CD14-positive monocyte (primary cell): ENCODE measurements around the gene KIF25. TPM values are rescaled to one million over a fixed set of nuclear protein-coding genes. Genes with fewer than 3 reads are reported as not detected.

ENCODE experiments used
- DNase-seq, 3 donors: peaks; one replicate each; pipeline ENCODE4 v3.0.0-alpha.2; 2011 to 2022
- H2AFZ ChIP-seq: 2 replicates; pipeline ENCODE4 v1.6.0; 2012; ENCODE audit warnings: mild to moderate bottlenecking, low read depth, low read length, inconsistent platforms; ENCODE audit not compliant: insufficient read depth, poor library complexity, severe bottlenecking
- H3K27ac ChIP-seq, 2 donors: 1 replicate in 1 of 2; 2 replicates in 1 of 2; pipeline ENCODE4 v1.5.1; 2012 to 2013; ENCODE audit warnings: low read length in 2 of 2, control low read depth in 1 of 2, inconsistent platforms in 1 of 2, low read depth in 1 of 2, mild to moderate bottlenecking in 1 of 2
- H3K27me3 ChIP-seq, 2 donors: one replicate each; pipeline versions ENCODE4 v1.6.0 to v1.6.1; 2011 to 2013; ENCODE audit warnings: low read length in 2 of 2; ENCODE audit not compliant: control insufficient read depth in 2 of 2, insufficient read depth in 2 of 2
- H3K36me3 ChIP-seq, 2 donors: replicated peaks in 1 of 2; 1 replicate in 1 of 2; 2 replicates in 1 of 2; pipeline versions ENCODE4 v1.5.1 to v1.6.1; 2012 to 2013; ENCODE audit warnings: low read length in 2 of 2, control low read depth in 1 of 2, inconsistent platforms in 1 of 2, mild to moderate bottlenecking in 1 of 2; ENCODE audit not compliant: insufficient read depth in 2 of 2, control insufficient read depth in 1 of 2
- H3K4me1 ChIP-seq, 2 donors: 1 replicate in 1 of 2; 2 replicates in 1 of 2; pipeline versions ENCODE4 v1.5.1 to v1.6.1; 2012 to 2013; ENCODE audit warnings: low read length in 2 of 2, control low read depth in 1 of 2, inconsistent platforms in 1 of 2, mild to moderate bottlenecking in 1 of 2, moderate library complexity in 1 of 2; ENCODE audit not compliant: insufficient read depth in 2 of 2, control insufficient read depth in 1 of 2
- H3K4me2 ChIP-seq: replicated peaks from 2 replicates; pipeline ENCODE3; 2012; ENCODE audit warnings: low read length, moderate library complexity, mild to moderate bottlenecking; ENCODE audit not compliant: poor library complexity, severe bottlenecking; ENCODE audit errors: extremely low read depth
- H3K4me3 ChIP-seq, 3 experiments: fragments of 200-600 bp in 1 of 3; sonication (generic) in 1 of 3; replicated peaks in 1 of 3; 1 replicate in 2 of 3; 2 replicates in 1 of 3; pipeline ENCODE4 v1.5.1; 2011 to 2013; ENCODE audit warnings: low read length in 3 of 3, mild to moderate bottlenecking in 3 of 3, control low read depth in 2 of 3, low read depth in 2 of 3, inconsistent platforms in 1 of 3, moderate library complexity in 1 of 3
- H3K79me2 ChIP-seq: 2 replicates; pipeline ENCODE4 v1.6.0; 2012; ENCODE audit warnings: mild to moderate bottlenecking, control low read depth, inconsistent platforms, low read length, moderate library complexity; ENCODE audit not compliant: insufficient read depth
- H3K9ac ChIP-seq: 2 replicates; pipeline ENCODE4 v1.6.0; 2017; ENCODE audit warnings: low read length, mild to moderate bottlenecking; ENCODE audit not compliant: insufficient read depth, poor library complexity, severe bottlenecking
- H3K9me3 ChIP-seq, 2 donors: replicated peaks in 1 of 2; 1 replicate in 1 of 2; 2 replicates in 1 of 2; pipeline versions ENCODE4 v1.5.1 to v1.6.1; 2012 to 2013; ENCODE audit warnings: low read length in 2 of 2, control low read depth in 1 of 2; ENCODE audit not compliant: control insufficient read depth in 1 of 2, insufficient read depth in 1 of 2
- H4K20me1 ChIP-seq: 2 replicates; pipeline ENCODE4 v1.6.0; 2012; ENCODE audit warnings: mild to moderate bottlenecking, low read length, control low read depth, moderate library complexity; ENCODE audit not compliant: insufficient read depth
- H3K27ac Mint-ChIP-seq, 7 donors: one replicate each; pipeline ENCODE4 v1.8.0; 2020; ENCODE audit warnings: mild to moderate bottlenecking in 7 of 7, mixed read lengths in 7 of 7, moderate library complexity in 6 of 7, inconsistent platforms in 2 of 7
- H3K27me3 Mint-ChIP-seq, 3 donors: one replicate each; pipeline ENCODE4 v1.8.0; 2021 to 2022; ENCODE audit warnings: low read depth in 3 of 3, mild to moderate bottlenecking in 3 of 3, mixed read lengths in 3 of 3, moderate library complexity in 3 of 3, inconsistent platforms in 1 of 3
- H3K36me3 Mint-ChIP-seq, 2 donors: one replicate each; pipeline ENCODE4 v1.8.0; 2020; ENCODE audit warnings: mixed read lengths in 2 of 2, inconsistent platforms in 1 of 2, mild to moderate bottlenecking in 1 of 2
- H3K4me1 Mint-ChIP-seq: one replicate; pipeline ENCODE4 v1.8.0; 2020; ENCODE audit warnings: mild to moderate bottlenecking, mixed read lengths
- H3K4me3 Mint-ChIP-seq, 2 donors: one replicate each; pipeline ENCODE4 v1.8.0; 2020; ENCODE audit warnings: mild to moderate bottlenecking in 2 of 2, mixed read lengths in 2 of 2, moderate library complexity in 1 of 2
- H3K9me3 Mint-ChIP-seq, 7 donors: one replicate each; pipeline ENCODE4 v1.8.0; 2020 to 2022; ENCODE audit warnings: mixed read lengths in 7 of 7, mild to moderate bottlenecking in 6 of 7, moderate library complexity in 6 of 7, inconsistent platforms in 2 of 7
- CTCF ChIP-seq: fragments of 200-600 bp; IDR thresholded peaks from one replicate; pipeline ENCODE4 v1.8.0; 2022; ENCODE audit warnings: antibody characterized with exemption, mild to moderate bottlenecking
- WGBS: methylation state at CpG from one replicate; pipeline ENCODE4 v1.1.5; 2013; ENCODE audit warnings: missing lambda C conversion rate; ENCODE audit not compliant: insufficient coverage; 5-methylcytosine and 5-hydroxymethylcytosine counted together
- intact Hi-C, 2 donors: fragments of 100-400 bp; cut with micrococcal nuclease; formaldehyde crosslinking; loops; one replicate each; pipeline versions ENCODE4 v1.15.0 to v1.15.1; 2023
- polyA plus RNA-seq, 3 donors: library from polyadenylated mRNA; depleted of rRNA in 1 of 3; unstranded in 2 of 3; stranded (reverse) in 1 of 3; fragments of 300-500 nt in 2 of 3; fragments of >200 nt in 1 of 3; fragmentation: Illumina TruSeq in 2 of 3; gene quantifications; 1 replicate in 2 of 3; 2 replicates in 1 of 3; pipeline ENCODE4 v1.2.3, GENCODE V29; 2012 to 2021

Gene KIF25
- polyA plus RNA-seq, 3 donors = not detected

- Histone ChIP-seq H3K4me3 (no peak overlapping the region), H4K20me1 (no peaks in the 10 kb centered on the region), H3K9me3 (peaks cover 24 to 50% of the 10 kb centered on the region in 2 donors), H3K79me2 (no peaks in the 10 kb centered on the region), H3K4me1 (no peaks in the 10 kb centered on the region), H3K36me3 (no peaks in the 10 kb centered on the region), H3K27me3 (no peaks in the 10 kb centered on the region), H3K4me2 (no peak overlapping the region), H2AFZ (no peak overlapping the region), H3K27ac (no peak overlapping the region), H3K9ac (no peak overlapping the region)
- Mint-ChIP-seq H3K27me3 (peaks cover 2 to 6% (median 2%) of the 10 kb centered on the region in 3 donors), H3K36me3 (no peaks in the 10 kb centered on the region), H3K4me3 (no peak overlapping the region), H3K9me3 (peaks cover 8 to 45% (median 21%) of the 10 kb centered on the region in 7 donors), H3K4me1 (no peaks in the 10 kb centered on the region), H3K27ac (no peak overlapping the region)
- intact Hi-C loops = no loop called here
- no peak for DNase-seq
- 87% methylated on average over 8 of the region's 11 CpGs for WGBS
- TF ChIP-seq CTCF = no peak
These were observed 13.2 kb upstream of the KIF25 start for GRCh38 chr6:167984144-167984719.

- no peak overlapping the region for H3K4me3 Mint-ChIP-seq
- TF ChIP-seq CTCF = no peak
- Histone ChIP-seq H3K9me3 (peaks cover 24 to 58% of the 10 kb centered on the region in 2 donors), H3K9ac (no peak overlapping the region), H3K27ac (no peak overlapping the region), H3K4me3 (no peak overlapping the region), H3K79me2 (no peaks in the 10 kb centered on the region), H2AFZ (no peak overlapping the region), H3K27me3 (no peaks in the 10 kb centered on the region), H3K4me1 (no peaks in the 10 kb centered on the region), H3K36me3 (no peaks in the 10 kb centered on the region), H3K4me2 (no peak overlapping the region), H4K20me1 (no peaks in the 10 kb centered on the region)
- H3K27ac Mint-ChIP-seq = no peak overlapping the region
- H3K9me3 Mint-ChIP-seq = peaks cover 12 to 48% (median 23%) of the 10 kb centered on the region in 7 donors
- intact Hi-C loops = no loop called here
- H3K36me3 Mint-ChIP-seq = no peaks in the 10 kb centered on the region
- no peak for DNase-seq
- WGBS = 95% methylated on average over 7 of the region's 13 CpGs
- no peaks in the 10 kb centered on the region for H3K4me1 Mint-ChIP-seq
- peaks cover 2 to 6% (median 2%) of the 10 kb centered on the region in 3 donors for H3K27me3 Mint-ChIP-seq
These were observed 12.4 kb upstream of the KIF25 start for GRCh38 chr6:167984876-167985604.
